Mucosa of descending colon (tissue), 3 donors: ENCODE measurements around the gene HEPHL1. TPM values are rescaled to one million over a fixed set of nuclear protein-coding genes. Genes with fewer than 3 reads are reported as not detected.

Source experiments
- ATAC-seq: fragments of 200-7000 bp; cut with Tn5 transposase; one replicate; pipeline ENCODE4 v1.9.1; 2020; ENCODE audit warnings: mild to moderate bottlenecking, moderate library complexity
- DNase-seq, 3 donors: peaks; one replicate each; pipeline ENCODE4 v3.0.0-alpha.2; 2020
- H3K36me3 ChIP-seq: fragments of 200-600 bp; one replicate; pipeline ENCODE4 v1.8.0; 2021; ENCODE audit warnings: low read depth, mild to moderate bottlenecking
- H3K4me1 ChIP-seq: fragments of 200-600 bp; one replicate; pipeline ENCODE4 v1.8.0; 2021; ENCODE audit warnings: low read depth, mild to moderate bottlenecking
- H3K4me3 ChIP-seq: fragments of 200-600 bp; one replicate; pipeline ENCODE4 v1.8.0; 2021; ENCODE audit warnings: mild to moderate bottlenecking
- H3K9me3 ChIP-seq: fragments of 200-600 bp; one replicate; pipeline ENCODE4 v1.8.0; 2021; ENCODE audit warnings: mild to moderate bottlenecking
- CTCF ChIP-seq: fragments of 200-600 bp; IDR thresholded peaks from one replicate; pipeline ENCODE4 v1.8.0; 2022; ENCODE audit warnings: antibody characterized with exemption, mild to moderate bottlenecking
- intact Hi-C, 2 donors: fragments of 100-400 bp; cut with DNase I in 1 of 2; cut with micrococcal nuclease in 1 of 2; formaldehyde crosslinking; loops; one replicate each; pipeline versions ENCODE4 v1.11.0 to v1.11.1; 2022; cut with DNase I, micrococcal nuclease
- total RNA-seq, 3 donors: library from RNA; stranded (reverse); fragmentation: NEBNext Ultra II Directional in 2 of 3; extraction: Animal tissue kit (Norgen Biotek cat#: 25700) in 2 of 3; gene quantifications; one replicate each; pipeline versions ENCODE4 v1.2.1 to v1.2.4, GENCODE V29; 2021 to 2023
- donor health status: DM: no; HTN: no; CAD: no; lungs with moderate emphysema.
- donor health status: DM: no; HTN: no; CAD: no.
- donor health status: DM: no; HTN: yes; CAD: no.

The HEPHL1 gene
- total RNA-seq, 3 donors from 2014 or later, result 0.06 TPM; not detected in 2

GRCh38 chr11:93983542-93984195, 37.5 kb upstream of the HEPHL1 start:
- TF ChIP-seq CTCF, result no peak
- intact Hi-C loops, result no loop called here

GRCh38 chr11:93984196-93984567, 37.0 kb upstream of the HEPHL1 start:
- DNase-seq (no peak), ATAC-seq (no peak)
- intact Hi-C loops, result no loop called here
- Histone ChIP-seq H3K4me1 (no peaks in the 10 kb centered on the region), H3K36me3 (no peaks in the 10 kb centered on the region), H3K4me3 (no peak overlapping the region), H3K9me3 (no peaks in the 10 kb centered on the region)
- TF ChIP-seq CTCF, result no peak

More at GRCh38 chr11:93983542-93984195, 37.5 kb upstream of the HEPHL1 start:
- H3K9me3 ChIP-seq, result no peaks in the 10 kb centered on the region
- no peaks in the 10 kb centered on the region for H3K36me3 ChIP-seq
- H3K4me1 ChIP-seq, result no peaks in the 10 kb centered on the region
- no peak for DNase-seq
- H3K4me3 ChIP-seq, result no peak overlapping the region
- ATAC-seq, result no peak

GRCh38 chr11:93984936-93985335, 36.2 kb upstream of the HEPHL1 start:
- Histone ChIP-seq H3K36me3 (no peaks in the 10 kb centered on the region), H3K4me3 (no peak overlapping the region), H3K4me1 (no peaks in the 10 kb centered on the region), H3K9me3 (no peaks in the 10 kb centered on the region)
- no peak for ATAC-seq
- intact Hi-C loops, result no loop called here
- DNase-seq, result no peak
- TF ChIP-seq CTCF, result no peak

- DNase-seq, result no peak
These were observed 34.4 kb upstream of the HEPHL1 start for GRCh38 chr11:93986716-93987115.

GRCh38 chr11:93988455-93988854, 32.7 kb upstream of the HEPHL1 start:
- intact Hi-C loops, result no loop called here
- no peak for DNase-seq
- TF ChIP-seq CTCF, result no peak
- ATAC-seq, result no peak
- H3K4me3 ChIP-seq, result no peak overlapping the region
- H3K36me3 ChIP-seq, result no peaks in the 10 kb centered on the region
- H3K4me1 ChIP-seq, result no peaks in the 10 kb centered on the region
- H3K9me3 ChIP-seq, result peaks cover 6% of the 10 kb centered on the region

More at GRCh38 chr11:93986716-93987115, 34.4 kb upstream of the HEPHL1 start:
- H3K9me3 ChIP-seq, result no peaks in the 10 kb centered on the region
- H3K4me3 ChIP-seq, result no peak overlapping the region
- intact Hi-C loops, result no loop called here
- ATAC-seq, result peak; percentile 14
- no peaks in the 10 kb centered on the region for H3K4me1 ChIP-seq
- no peak for TF ChIP-seq CTCF
- no peaks in the 10 kb centered on the region for H3K36me3 ChIP-seq

GRCh38 chr11:93988912-93989311, 32.2 kb upstream of the HEPHL1 start:
- Histone ChIP-seq H3K36me3 (no peaks in the 10 kb centered on the region), H3K4me3 (no peak overlapping the region), H3K4me1 (no peaks in the 10 kb centered on the region), H3K9me3 (peaks cover 11% of the 10 kb centered on the region)
- TF ChIP-seq CTCF, result no peak
- intact Hi-C loops, result no loop called here
- no peak for ATAC-seq
- no peak for DNase-seq
